HG03432 (cell line): ENCODE data around the gene WLS.
A peak's percentile ranks its signal among the peaks of the same experiment; 100 is the strongest.

Source experiments
- ATAC-seq: cut with Tn5 transposase; IDR thresholded peaks from one replicate; pipeline ENCODE4 v1.9.1; 2021; ENCODE audit warnings: mild to moderate bottlenecking, moderate library complexity; ENCODE audit not compliant: unreplicated experiment

WLS gene

GRCh38 chr1:68202239-68202832 lies 30.0 kb downstream of the WLS start:
- no peak for ATAC-seq

DNA sequence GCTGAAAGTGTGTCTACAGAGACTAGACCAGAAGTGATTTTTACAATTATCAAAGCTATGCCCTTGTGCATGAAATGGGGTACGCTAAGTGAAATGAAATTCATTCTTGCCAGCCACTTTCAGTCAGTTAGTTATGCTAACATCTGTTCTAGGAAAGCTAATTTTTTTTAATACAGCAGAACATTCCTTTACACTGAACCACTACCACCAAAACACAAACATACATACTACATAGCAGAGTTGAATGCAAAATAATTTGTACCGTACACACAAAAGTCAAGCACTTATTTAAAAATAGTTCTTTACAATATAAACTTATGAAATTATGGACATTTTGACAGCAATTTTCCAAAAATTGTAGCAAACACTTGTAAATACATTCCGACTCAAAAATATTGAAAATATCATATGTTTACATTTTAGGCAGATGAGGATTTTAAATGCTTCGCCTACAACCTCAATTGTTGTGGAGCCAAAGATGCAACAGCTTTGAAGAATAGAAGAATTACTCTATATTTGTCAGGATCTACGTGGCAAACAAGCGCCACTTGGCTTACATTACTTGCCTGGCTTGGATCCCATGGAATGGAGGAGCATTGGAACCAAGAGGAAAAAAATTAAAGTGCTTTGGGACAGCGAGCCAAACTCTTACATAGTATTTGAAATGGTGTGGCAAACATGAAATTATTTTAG lies 30.6 kb downstream of the WLS start:
- ATAC-seq: no peak

GRCh38 chr1:68199603-68200002 lies 32.7 kb downstream of the WLS start:
- no peak for ATAC-seq

- no peak for ATAC-seq
Observed at GRCh38 chr1:68198752-68199151, 33.6 kb downstream of the WLS start.

DNA sequence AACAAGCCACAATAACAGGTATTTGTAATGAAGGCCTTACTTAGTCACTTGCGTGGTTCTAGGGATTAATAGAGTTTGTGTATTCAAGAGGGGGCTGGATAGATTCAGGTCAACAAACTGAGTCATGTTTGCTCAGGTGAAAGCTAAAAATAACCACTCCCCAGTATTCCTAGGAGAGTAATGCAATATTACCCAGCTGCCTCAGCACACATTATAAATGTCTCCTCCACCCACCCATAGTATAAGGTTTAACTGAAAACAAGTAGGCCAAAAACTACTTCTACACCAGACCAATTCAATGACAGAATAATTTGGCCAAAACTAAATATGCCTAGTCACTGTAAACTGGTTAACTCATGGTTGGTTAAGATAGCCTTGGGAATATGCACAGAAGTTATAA lies 34.4 kb downstream of the WLS start:
- ATAC-seq: no peak

GRCh38 chr1:68197461-68197860 lies 34.9 kb downstream of the WLS start:
- no peak for ATAC-seq

GRCh38 chr1:68196676-68197075 lies 35.6 kb downstream of the WLS start:
- ATAC-seq: no peak

- no peak for ATAC-seq
Observed at GRCh38 chr1:68191717-68192116, 40.6 kb downstream of the WLS start.

DNA sequence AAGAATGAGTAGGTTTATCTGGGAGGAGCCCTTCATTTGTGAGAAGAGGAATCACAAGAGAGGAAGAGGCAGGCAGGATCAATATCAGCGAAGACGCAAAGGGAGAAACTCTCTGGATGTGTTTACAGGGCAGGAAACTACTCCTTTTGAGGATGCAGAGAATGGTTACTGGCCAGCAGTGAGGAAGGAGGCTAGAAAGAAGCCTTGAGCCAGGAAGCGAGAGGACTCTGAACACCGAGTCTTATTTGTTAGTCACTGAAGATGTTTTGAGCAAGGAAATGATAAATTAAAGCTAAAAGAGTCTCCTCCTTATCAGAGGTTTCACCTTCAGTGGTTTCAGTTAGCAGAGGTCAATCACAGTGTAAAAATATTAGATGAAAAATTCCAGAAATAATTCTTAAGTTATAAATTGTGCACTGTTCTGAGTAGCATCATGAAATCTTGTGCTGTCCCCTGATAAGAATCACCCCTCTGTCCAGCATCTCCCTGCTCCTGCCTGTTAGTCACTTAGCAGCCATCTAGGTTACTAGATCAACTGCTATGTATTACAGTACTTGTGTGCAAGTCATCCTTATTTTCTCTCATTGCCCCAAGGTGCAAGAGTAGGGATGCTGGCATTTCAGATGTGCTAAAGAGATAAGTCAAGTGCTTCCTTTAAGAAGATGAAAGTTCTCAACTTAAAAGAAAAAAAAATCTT lies 43.5 kb downstream of the WLS start:
- no peak for ATAC-seq

DNA sequence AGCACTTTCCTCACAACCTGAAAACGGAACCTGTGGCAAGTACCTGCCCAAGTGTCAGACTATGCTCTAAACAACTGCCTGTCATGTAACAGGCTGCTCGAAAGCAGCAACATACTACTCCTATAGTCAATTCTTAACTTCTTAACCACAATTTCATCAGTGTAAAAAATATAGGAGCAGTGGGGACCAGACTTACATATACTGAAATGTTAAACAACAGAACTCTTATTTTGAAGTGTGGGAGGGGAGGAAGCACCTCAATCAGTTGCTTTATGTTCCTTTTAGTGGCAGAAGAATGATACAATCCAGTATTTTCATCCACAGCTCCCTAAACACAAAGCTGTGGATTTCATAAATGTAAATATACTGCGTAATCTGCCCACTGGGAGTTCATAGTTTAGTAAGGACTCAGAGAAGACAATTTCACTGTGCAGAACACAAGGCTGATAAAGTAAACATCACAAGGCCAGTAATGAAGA lies 44.2 kb downstream of the WLS start:
- peak; percentile 67 for ATAC-seq

- no peak for ATAC-seq
Observed at GRCh38 chr1:68185743-68186142, 46.6 kb downstream of the WLS start.

GRCh38 chr1:68183895-68184294 lies 48.4 kb downstream of the WLS start:
- no peak for ATAC-seq

- peak; percentile 51 for ATAC-seq
Observed at GRCh38 chr1:68181165-68181556, 51.2 kb downstream of the WLS start.

- peak; percentile 53 for ATAC-seq
Observed at GRCh38 chr1:68180441-68181164, 51.7 kb downstream of the WLS start.

DNA sequence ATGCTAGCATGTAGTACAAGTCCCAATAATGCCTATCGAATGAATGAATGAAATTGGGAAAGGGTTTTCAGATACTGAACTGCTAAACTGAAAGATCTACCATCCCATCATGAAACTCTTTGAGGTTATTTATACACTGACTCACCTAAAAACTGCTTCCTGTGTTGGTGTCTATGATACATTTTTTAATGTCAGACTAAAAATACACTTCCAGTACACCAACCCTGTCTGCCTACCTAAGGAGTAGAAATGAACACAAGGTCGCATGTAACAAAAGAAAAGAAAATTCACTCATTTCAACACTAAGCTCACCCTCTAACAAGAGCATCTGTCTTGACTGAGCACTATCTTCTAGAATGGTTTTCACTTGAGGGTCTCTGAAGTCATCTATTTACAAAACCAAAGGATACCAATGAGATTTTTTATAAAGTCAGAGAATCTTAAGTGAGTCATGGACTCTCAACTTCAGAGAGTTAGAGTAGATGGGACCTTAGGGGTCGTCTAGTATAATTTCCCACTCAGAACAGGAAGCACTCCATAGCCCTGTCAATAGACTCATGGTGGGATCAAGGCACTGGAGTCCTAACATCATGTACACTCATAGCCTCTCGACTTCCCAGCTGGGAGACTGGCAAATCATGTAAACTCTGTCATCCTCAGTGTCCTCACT lies 53.4 kb downstream of the WLS start:
- peak; percentile 73 for ATAC-seq

DNA sequence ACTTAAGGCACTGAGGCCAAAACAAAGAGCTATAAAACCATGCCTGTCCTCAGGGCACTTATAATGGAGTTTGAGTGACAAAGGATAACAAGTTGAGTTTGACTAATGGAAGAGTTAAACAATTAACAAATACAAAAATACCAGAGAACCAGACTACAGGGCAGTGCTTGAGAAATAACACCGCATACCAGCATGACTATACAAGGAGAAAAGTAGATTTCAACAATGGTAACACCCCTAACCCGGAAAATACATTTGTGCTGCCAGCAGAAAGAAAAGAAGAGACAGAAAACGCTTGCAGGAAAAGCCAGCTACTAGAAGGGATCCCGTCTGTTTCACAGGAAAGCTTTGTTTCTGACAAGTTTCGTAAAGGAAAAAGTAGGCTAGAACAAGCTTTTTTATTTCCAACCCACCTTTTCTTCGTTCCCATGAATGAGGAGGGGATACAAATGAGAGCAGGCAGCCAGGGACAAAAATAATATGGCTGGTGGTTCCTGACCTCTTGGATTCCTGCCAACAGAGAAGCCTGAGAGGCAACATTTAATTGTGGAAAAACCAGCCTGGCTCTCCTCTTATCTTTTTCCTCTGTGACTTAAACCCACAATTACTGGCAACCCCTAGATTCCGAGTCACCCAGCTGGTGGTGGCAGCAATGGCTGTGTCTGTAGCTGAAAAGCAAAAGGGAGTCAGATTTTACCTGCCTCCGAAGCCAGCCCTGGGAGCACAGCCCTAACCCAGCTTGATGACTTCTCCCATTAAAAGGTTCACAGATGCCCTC lies 56.5 kb downstream of the WLS start:
- no peak for ATAC-seq

DNA sequence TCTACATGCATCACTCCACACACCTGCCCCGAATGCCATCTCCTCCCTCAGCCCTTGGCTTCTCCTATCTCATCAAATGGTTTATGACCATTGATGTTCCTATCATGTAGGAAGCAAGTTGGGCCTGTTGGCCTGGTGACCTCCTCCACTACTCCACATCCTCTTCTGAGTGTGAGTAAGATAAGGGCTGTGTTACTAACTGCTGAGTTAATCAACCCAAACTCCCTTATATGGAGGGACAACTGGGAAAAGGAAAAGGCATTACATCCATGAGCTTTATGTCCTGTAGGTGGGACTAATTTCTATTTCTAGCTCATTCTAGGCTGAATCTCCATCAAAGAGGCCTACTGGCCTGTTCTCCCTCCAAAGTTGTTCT lies 57.6 kb downstream of the WLS start:
- no peak for ATAC-seq

GRCh38 chr1:68173936-68174737 lies 58.2 kb downstream of the WLS start:
- no peak for ATAC-seq

DNA sequence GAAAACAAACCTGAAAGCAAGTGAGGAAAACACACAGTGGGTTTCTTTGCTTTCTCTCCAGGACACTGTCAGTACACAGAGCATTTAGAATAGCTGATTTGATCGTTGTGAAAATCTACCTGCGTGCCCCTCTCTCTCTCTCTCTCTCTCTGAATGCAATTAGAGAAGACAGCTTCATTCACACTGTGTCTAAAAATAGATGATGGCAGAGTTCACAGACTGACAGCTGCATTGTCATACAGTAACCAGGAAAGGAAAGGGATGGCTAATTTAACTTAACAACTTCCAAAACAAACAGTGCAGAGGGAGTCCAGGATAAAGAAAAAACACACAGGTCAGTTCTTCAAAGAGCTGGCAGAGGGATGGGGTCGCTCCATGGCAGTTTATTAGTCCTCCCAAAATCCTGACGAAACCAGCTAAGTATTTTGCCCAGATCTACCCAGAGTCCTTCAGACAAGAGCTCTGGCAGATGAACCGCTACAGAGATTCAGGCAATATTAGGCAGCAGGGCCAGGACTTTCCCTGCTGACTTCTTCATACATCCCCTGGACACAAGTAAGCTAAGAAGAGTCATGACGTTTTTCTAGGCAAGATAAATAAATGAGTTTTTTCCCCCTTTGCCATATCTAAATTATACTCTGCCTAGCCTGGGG lies 58.9 kb downstream of the WLS start:
- peak; percentile 46 for ATAC-seq
